GM12878 (cell line): Measurements from ENCODE around the gene NDC80. TPM values are rescaled to one million over a fixed set of nuclear protein-coding genes. Genes with fewer than 3 reads are reported as not detected.

Experiments
- ATAC-seq: fragments of 200-7000 bp; cut with Tn5 transposase; 3 replicates; pipeline ENCODE4 v1.9.1; 2020; ENCODE audit warnings: mild to moderate bottlenecking, moderate library complexity
- BruUV-seq: library from RNA; stranded (reverse); fragments of 400-500 nt; replicated peaks from 2 replicates; lab custom pipeline; 2021; lab: Mats Ljungman, UMichigan
- CTCF ChIA-PET: fragments of 300-600 bp; sonication (Branson Sonifier 250); formaldehyde crosslinking; extraction: SDS; loops from one replicate; lab custom pipeline; 2021; ENCODE audit warnings: inconsistent platforms; lab: Yijun Ruan, JAX
- POLR2A ChIA-PET: fragments of 350-600 bp; formaldehyde crosslinking; extraction: SDS; loops from one replicate; lab custom pipeline; 2021; ENCODE audit warnings: inconsistent platforms; lab: Charles Lee
- RAD21 ChIA-PET: fragments of 300-600 bp; sonication (Branson Sonifier 250); formaldehyde crosslinking; loops from one replicate; lab custom pipeline; 2023; ENCODE audit warnings: antibody characterized with exemption; ENCODE audit not compliant: unreplicated experiment; lab: Charles Lee
- SMC1A ChIA-PET: fragments of 300-600 bp; sonication (Branson Sonifier 250); formaldehyde crosslinking; loops from one replicate; lab custom pipeline; 2023; ENCODE audit not compliant: unreplicated experiment, uncharacterized antibody; lab: Charles Lee
- DNase-seq: peaks from one replicate; pipeline ENCODE4 v3.0.0-alpha.2; 2011; ENCODE audit warnings: low read depth, low spot score
- FAIRE-seq: peaks from 3 replicates; lab custom pipeline; 2011; peaks lifted over from hg19 to GRCh38; lab: Jason Lieb, UNC
- H2AFZ ChIP-seq: 2 replicates; pipeline ENCODE4 v1.6.0; 2011; ENCODE audit warnings: low read depth, low read length, control low read depth; ENCODE audit not compliant: control insufficient read depth
- H3K27ac ChIP-seq: 2 replicates; pipeline ENCODE4 v1.5.1; 2011; ENCODE audit warnings: control low read depth; ENCODE audit not compliant: control insufficient read depth, insufficient read depth
- H3K27me3 ChIP-seq, 2 experiments: replicated peaks in 1 of 2; 2 replicates each; pipeline versions ENCODE4 v1.6.0 to v1.6.1; 2011; ENCODE audit warnings: low read length in 1 of 2; ENCODE audit not compliant: control insufficient read depth in 2 of 2, insufficient read depth in 2 of 2
- H3K36me3 ChIP-seq, 2 experiments: 2 replicates each; pipeline ENCODE4 v1.5.1; 2011; ENCODE audit warnings: low read length in 1 of 2; ENCODE audit not compliant: control insufficient read depth in 2 of 2, insufficient read depth in 2 of 2
- H3K4me1 ChIP-seq: 2 replicates; pipeline ENCODE4 v1.6.1; 2011; ENCODE audit warnings: mild to moderate bottlenecking, low read length, moderate library complexity, mixed read lengths; ENCODE audit not compliant: control insufficient read depth, insufficient read depth
- H3K4me2 ChIP-seq: 2 replicates; pipeline ENCODE4 v1.6.0; 2011; ENCODE audit warnings: control low read depth; ENCODE audit not compliant: control insufficient read depth, insufficient read depth
- H3K4me3 ChIP-seq: fragments of 200-600 bp; sonication (generic); 2 replicates; pipeline ENCODE4 v1.5.1; 2016
- H3K79me2 ChIP-seq: 2 replicates; pipeline ENCODE4 v1.6.0; 2011; ENCODE audit warnings: low read length; ENCODE audit not compliant: control insufficient read depth, insufficient read depth
- H3K9ac ChIP-seq: 2 replicates; pipeline ENCODE4 v1.8.0; 2011; ENCODE audit warnings: low read length, control low read depth, mixed read lengths; ENCODE audit not compliant: control insufficient read depth, insufficient read depth
- H3K9me3 ChIP-seq: replicated peaks from 3 replicates; pipeline ENCODE4 v1.5.1; 2011; ENCODE audit warnings: mild to moderate bottlenecking, low read length; ENCODE audit not compliant: control insufficient read depth, insufficient read depth
- H4K20me1 ChIP-seq: 2 replicates; pipeline ENCODE4 v1.6.0; 2011; ENCODE audit not compliant: control insufficient read depth, insufficient read depth
- WGBS: methylation state at CpG from one replicate; pipeline ENCODE4 v1.1.6; 2016; ENCODE audit warnings: low lambda C conversion rate; ENCODE audit not compliant: insufficient replicate concordance, insufficient coverage; ENCODE audit errors: missing lambda C conversion rate; 5-methylcytosine and 5-hydroxymethylcytosine counted together
- in situ Hi-C: fragments of 300-500 bp; cut with MboI; formaldehyde crosslinking; loops from 9 replicates; pipeline ENCODE4 v1.14.3; 2018; ENCODE audit warnings: mixed read lengths
- intact Hi-C: fragments of 100-400 bp; cut with micrococcal nuclease; formaldehyde crosslinking; loops from one replicate; pipeline ENCODE4 v1.14.2; 2022; ENCODE audit not compliant: unreplicated experiment
- polyA plus RNA-seq, 11 experiments: library from polyadenylated mRNA; depleted of rRNA in 4 of 11; unstranded in 6 of 11; stranded (reverse) in 5 of 11; fragments of >200 nt; fragmentation: Nextera tagmentation in 4 of 11; fragmentation: Illumina TruSeq in 1 of 11; extraction: Ambion mirVana in 4 of 11; extraction: Trizol in 1 of 11; gene quantifications; 1 replicate in 1 of 11; 2 replicates in 10 of 11; pipeline versions ENCODE4 v1.2.1 to v1.2.3, GENCODE V29; 2011 to 2016; ENCODE audit warnings: inconsistent platforms in 2 of 11, missing spikeins in 2 of 11, low read depth in 1 of 11
- total RNA-seq, 4 experiments: library from RNA; depleted of rRNA in 3 of 4; stranded (reverse); fragments of >200 nt in 3 of 4; fragmentation: Illumina TruSeq in 1 of 4; extraction: Trizol in 1 of 4; gene quantifications; 2 replicates each; pipeline versions ENCODE4 v1.2.1 to v1.2.3, GENCODE V29; 2013 to 2021
- TF ChIP-seq, protein P1 (sequence below): fragments of 150-350 bp; IDR thresholded peaks from 2 replicates; pipeline ENCODE4 v1.6.1; 2016; ENCODE audit warnings: low read depth, low read length

The NDC80 gene
- total and polyA plus RNA-seq, 10 of the 15 experiments (the other 5 are each of a cell fraction or from before 2014, with no cell fraction given): 36.5 to 80.8 (median 54.7) TPM

DNA sequence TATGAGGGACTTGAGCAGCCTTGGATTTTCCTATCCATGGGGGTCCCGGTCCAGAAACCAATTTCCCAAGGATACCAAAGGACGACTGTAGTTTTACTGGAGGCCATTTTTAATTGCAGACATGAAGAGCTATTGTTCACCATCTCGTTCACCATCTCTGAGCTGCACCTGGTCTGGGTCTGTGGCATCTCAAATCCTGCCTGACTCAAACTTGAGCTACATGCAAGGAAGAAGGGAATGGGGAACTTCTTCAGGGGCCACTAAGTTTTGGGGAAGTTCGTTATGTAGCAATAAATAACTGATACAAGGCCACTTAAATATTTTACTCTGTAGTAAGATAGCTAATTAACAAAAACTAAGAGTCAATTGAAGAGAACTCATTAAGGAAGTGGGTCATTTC, 82.1 kb downstream of the NDC80 start:
- H3K4me1 ChIP-seq: no peaks in the 10 kb centered on the region
- no peaks in the 10 kb centered on the region for H3K27me3 ChIP-seq
- no peak for DNase-seq
- H2AFZ ChIP-seq: no peak overlapping the region
- TF ChIP-seq, protein P1, sequence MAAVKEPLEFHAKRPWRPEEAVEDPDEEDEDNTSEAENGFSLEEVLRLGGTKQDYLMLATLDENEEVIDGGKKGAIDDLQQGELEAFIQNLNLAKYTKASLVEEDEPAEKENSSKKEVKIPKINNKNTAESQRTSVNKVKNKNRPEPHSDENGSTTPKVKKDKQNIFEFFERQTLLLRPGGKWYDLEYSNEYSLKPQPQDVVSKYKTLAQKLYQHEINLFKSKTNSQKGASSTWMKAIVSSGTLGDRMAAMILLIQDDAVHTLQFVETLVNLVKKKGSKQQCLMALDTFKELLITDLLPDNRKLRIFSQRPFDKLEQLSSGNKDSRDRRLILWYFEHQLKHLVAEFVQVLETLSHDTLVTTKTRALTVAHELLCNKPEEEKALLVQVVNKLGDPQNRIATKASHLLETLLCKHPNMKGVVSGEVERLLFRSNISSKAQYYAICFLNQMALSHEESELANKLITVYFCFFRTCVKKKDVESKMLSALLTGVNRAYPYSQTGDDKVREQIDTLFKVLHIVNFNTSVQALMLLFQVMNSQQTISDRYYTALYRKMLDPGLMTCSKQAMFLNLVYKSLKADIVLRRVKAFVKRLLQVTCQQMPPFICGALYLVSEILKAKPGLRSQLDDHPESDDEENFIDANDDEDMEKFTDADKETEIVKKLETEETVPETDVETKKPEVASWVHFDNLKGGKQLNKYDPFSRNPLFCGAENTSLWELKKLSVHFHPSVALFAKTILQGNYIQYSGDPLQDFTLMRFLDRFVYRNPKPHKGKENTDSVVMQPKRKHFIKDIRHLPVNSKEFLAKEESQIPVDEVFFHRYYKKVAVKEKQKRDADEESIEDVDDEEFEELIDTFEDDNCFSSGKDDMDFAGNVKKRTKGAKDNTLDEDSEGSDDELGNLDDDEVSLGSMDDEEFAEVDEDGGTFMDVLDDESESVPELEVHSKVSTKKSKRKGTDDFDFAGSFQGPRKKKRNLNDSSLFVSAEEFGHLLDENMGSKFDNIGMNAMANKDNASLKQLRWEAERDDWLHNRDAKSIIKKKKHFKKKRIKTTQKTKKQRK: no peak
- ATAC-seq: no peak
- H4K20me1 ChIP-seq: no peaks in the 10 kb centered on the region; the same call in 1 of the 2 replicates
- H3K36me3 ChIP-seq: no peaks in the 10 kb centered on the region
- ChIA-PET SMC1A (interaction anchor here (0.9 to 4.2 kb wide), 7 partner anchors 11 to 294 kb away, joined by 3 to 29 read pairs (median 3); partner anchors contain the start of genes METTL4 and NDC80), POLR2A (interaction anchor here (0.6 to 1.6 kb wide), 5 partner anchors 9 to 379 kb away, joined by 3 to 9 read pairs (median 5); no protein-coding TSS in a partner anchor), RAD21 (interaction anchor here (0.5 to 1.1 kb wide), 4 partner anchors 12 to 48 kb away, joined by 3 to 4 read pairs (median 3); no protein-coding TSS in a partner anchor), CTCF (interaction anchor here (0.6 to 1.2 kb wide), 4 partner anchors 9 to 728 kb away, joined by 3 to 5 read pairs (median 3); no protein-coding TSS in a partner anchor)
- WGBS: 61% methylated on average over 4 of the region's 4 CpGs
- no peak overlapping the region for H3K27ac ChIP-seq
- no peak for FAIRE-seq
- no peak overlapping the region for H3K4me3 ChIP-seq
- no TSS peak for BruUV-seq
- intact Hi-C loops: loop anchor here (10.0 kb wide), 1 partner anchor 321 kb away; no protein-coding TSS in a partner anchor
- H3K9me3 ChIP-seq: no peaks in the 10 kb centered on the region
- H3K4me2 ChIP-seq: no peak overlapping the region
- peaks cover 32% of the 10 kb centered on the region for H3K79me2 ChIP-seq
- in situ Hi-C loops: no loop called here
- no peak overlapping the region for H3K9ac ChIP-seq
